GM06990 (cell line): ENCODE measurements around the gene DCUN1D2.

Experiments used
- DNase-seq: peaks from one replicate; pipeline ENCODE4 v3.0.0-alpha.2; 2011; ENCODE audit not compliant: insufficient read length; ENCODE audit errors: extremely low read depth
- H3K27me3 ChIP-seq: replicated peaks from 2 replicates; pipeline ENCODE4 v1.6.0; 2011; ENCODE audit warnings: low read length; ENCODE audit not compliant: control insufficient read depth, insufficient read depth
- H3K36me3 ChIP-seq: 2 replicates; pipeline ENCODE4 v1.5.1; 2011; ENCODE audit warnings: low read length; ENCODE audit not compliant: control insufficient read depth, insufficient read depth
- H3K4me3 ChIP-seq: replicated peaks from 2 replicates; pipeline ENCODE4 v1.5.1; 2011; ENCODE audit warnings: low read depth, mild to moderate bottlenecking, control low read depth, low read length
- CTCF ChIP-seq: IDR thresholded peaks from 2 replicates; pipeline ENCODE4 v1.5.1; 2011; ENCODE audit warnings: low read length, control low read depth, mild to moderate bottlenecking, inconsistent platforms; ENCODE audit not compliant: insufficient read depth, poor library complexity, severe bottlenecking

The DCUN1D2 gene

GRCh38 chr13:113449693-113450347, 40.7 kb downstream of the DCUN1D2 start:
- H3K36me3 ChIP-seq: peaks cover 6% of the 10 kb centered on the region; the same call in 1 of the 2 replicates
- TF ChIP-seq CTCF: no peak
- H3K27me3 ChIP-seq: no peaks in the 10 kb centered on the region
- DNase-seq: no peak
- peak overlapping the region; percentile 67 for H3K4me3 ChIP-seq

- TF ChIP-seq CTCF: no peak
- no peak for DNase-seq
- H3K27me3 ChIP-seq: no peaks in the 10 kb centered on the region
- H3K4me3 ChIP-seq: peak overlapping the region; percentile 69
- peaks cover 6% of the 10 kb centered on the region; the same call in 1 of the 2 replicates for H3K36me3 ChIP-seq
Measured at GRCh38 chr13:113448885-113449692, 41.4 kb downstream of the DCUN1D2 start.

GRCh38 chr13:113448545-113448884, 42.0 kb downstream of the DCUN1D2 start:
- Histone ChIP-seq H3K36me3 (peaks cover 5% of the 10 kb centered on the region; the same call in 1 of the 2 replicates), H3K27me3 (no peaks in the 10 kb centered on the region), H3K4me3 (peak overlapping the region; percentile 69)
- DNase-seq: no peak
- no peak for TF ChIP-seq CTCF

DNA sequence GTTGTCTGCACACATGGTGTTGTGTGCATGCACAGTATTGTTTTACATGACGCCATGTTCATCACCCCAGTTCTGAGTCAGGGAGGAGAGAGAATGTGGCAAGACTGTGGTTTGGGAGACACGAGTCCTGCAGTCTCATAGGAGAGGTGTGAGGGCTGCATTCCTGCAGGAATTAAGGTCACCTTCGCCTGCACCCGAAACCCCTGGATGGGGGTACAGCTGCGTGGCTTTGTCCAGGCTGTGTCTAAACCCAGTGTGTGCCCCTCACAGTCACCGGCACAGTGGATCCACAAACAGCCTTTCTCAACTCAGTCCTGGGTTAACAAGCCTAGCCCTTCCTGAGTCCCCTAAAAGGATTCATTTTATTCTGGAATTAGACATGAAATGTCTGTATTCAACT, 42.9 kb downstream of the DCUN1D2 start:
- peaks cover 3% of the 10 kb centered on the region; the same call in 1 of the 2 replicates for H3K36me3 ChIP-seq
- DNase-seq: no peak
- no peaks in the 10 kb centered on the region for H3K27me3 ChIP-seq
- no peak overlapping the region; the same call in 1 of the 2 replicates for H3K4me3 ChIP-seq
- no peak for TF ChIP-seq CTCF

DNA sequence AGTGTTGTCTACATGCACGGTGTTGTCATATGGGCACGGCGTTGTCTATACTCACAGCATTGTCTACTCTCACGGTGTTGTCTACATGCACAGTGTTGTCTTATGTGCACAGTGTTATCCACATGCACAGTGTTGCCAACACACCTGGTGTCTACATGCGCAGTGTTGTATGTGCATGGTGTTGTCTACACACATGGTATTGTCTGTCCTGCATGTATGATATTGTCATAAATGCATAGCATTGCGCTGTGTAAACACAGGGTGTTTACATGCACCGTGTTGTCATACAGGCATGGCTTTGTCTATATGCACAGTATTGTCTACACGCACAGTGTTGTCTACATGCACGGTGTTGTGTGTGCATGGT, 44.0 kb downstream of the DCUN1D2 start:
- H3K36me3 ChIP-seq: peaks cover 3% of the 10 kb centered on the region; the same call in 1 of the 2 replicates
- H3K27me3 ChIP-seq: no peaks in the 10 kb centered on the region
- TF ChIP-seq CTCF: no peak
- no peak overlapping the region for H3K4me3 ChIP-seq
- DNase-seq: no peak
